Tibial nerve (tissue), 4 donors: Measurements from ENCODE around the gene GON7.

Source experiments
- CTCF ChIP-seq, 5 experiments: fragments of 200-600 bp in 3 of 5; fragments of 450-650 bp in 2 of 5; sonication (generic) in 3 of 5; IDR thresholded peaks; one replicate each; pipeline ENCODE4 v1.5.1; 2016 to 2019; ENCODE audit warnings: antibody characterized with exemption in 5 of 5, mild to moderate bottlenecking in 3 of 5, moderate library complexity in 2 of 5
- EP300 ChIP-seq, 2 donors: sonication (generic); formaldehyde crosslinking; IDR thresholded peaks; one replicate each; pipeline ENCODE4 v1.6.1; 2017; ENCODE audit warnings: antibody characterized with exemption in 2 of 2, mild to moderate bottlenecking in 1 of 2
- POLR2A ChIP-seq, 2 donors: fragments of 450-650 bp; IDR thresholded peaks; one replicate each; pipeline ENCODE4 v1.6.1; 2017; ENCODE audit warnings: antibody characterized with exemption in 2 of 2, mild to moderate bottlenecking in 2 of 2, moderate library complexity in 2 of 2

- TF ChIP-seq CTCF (IDR thresholded peaks at IDR 0.05) = no peak
- no peak for TF ChIP-seq POLR2A (IDR thresholded peaks at IDR 0.05)
- no peak for TF ChIP-seq EP300 (IDR thresholded peaks at IDR 0.05)
Measured at GRCh38 chr14:93245764-93246420, 39.0 kb upstream of the GON7 start.
